ENCODE measurements around the gene NLK. TPM values are rescaled to one million over a fixed set of nuclear protein-coding genes. Genes with fewer than 3 reads are reported as not detected.
"Not testable (repeated sequence)": the region's sequence is repeated elsewhere in the genome, so short reads cannot be mapped to it uniquely, and the experiment has no call there.

NLK gene
- total RNA-seq, 4 donors from 2014 or later: 24.7 to 37.5 (median 32.4) TPM

DNA sequence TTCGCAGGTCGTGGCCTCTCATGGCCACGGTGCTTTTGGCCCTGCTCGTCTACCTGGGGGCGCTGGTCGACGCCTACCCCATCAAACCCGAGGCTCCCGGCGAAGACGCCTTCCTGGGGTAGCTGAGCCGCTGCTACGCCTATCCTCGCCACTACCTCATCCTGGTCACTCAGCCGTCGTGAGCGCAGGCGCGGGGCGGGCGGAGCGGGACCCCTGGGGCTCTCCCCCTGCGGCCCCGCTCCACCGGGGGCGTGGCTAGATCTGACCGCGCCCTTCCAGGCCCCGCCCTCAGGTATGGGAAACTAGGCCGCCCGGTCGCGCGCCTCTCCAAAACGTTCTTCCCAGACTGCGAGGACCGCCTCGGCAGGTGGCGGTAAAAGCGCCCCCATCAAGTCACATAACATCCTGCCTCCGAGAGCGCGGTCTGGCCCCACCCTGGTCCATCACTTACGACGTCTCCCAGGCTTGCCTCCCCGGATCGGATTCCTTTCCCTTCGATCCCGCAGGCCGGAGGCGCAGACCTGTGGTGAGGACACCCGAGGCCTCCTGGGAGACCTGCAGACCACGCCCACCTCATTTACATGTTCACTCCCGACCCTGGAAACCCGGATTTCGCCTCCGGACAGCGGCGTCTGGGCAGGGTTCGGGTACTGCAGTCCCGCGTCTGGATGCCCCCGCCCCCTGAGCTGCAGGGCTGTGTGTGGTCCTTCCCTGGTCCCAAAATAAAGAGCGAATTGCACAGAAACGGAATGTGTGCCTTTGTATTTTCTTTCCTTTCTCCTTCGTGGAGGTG lies 185.0 kb downstream of the NLK start:
- Histone ChIP-seq H3K4me1 (peaks cover 0 to 13% (median 11%) of the 10 kb centered on the region in 4 donors), H3K27me3 (peaks cover 0 to 46% of the 10 kb centered on the region in 2 donors), H3K4me3 (peak overlapping the region in 3 of 4 donors; percentile 14 to 42 (median 36)), H3K27ac (no peak overlapping the region), H3K9me3 (no peaks in the 10 kb centered on the region), H3K36me3 (no peaks in the 10 kb centered on the region)
- TF ChIP-seq, protein P1, sequence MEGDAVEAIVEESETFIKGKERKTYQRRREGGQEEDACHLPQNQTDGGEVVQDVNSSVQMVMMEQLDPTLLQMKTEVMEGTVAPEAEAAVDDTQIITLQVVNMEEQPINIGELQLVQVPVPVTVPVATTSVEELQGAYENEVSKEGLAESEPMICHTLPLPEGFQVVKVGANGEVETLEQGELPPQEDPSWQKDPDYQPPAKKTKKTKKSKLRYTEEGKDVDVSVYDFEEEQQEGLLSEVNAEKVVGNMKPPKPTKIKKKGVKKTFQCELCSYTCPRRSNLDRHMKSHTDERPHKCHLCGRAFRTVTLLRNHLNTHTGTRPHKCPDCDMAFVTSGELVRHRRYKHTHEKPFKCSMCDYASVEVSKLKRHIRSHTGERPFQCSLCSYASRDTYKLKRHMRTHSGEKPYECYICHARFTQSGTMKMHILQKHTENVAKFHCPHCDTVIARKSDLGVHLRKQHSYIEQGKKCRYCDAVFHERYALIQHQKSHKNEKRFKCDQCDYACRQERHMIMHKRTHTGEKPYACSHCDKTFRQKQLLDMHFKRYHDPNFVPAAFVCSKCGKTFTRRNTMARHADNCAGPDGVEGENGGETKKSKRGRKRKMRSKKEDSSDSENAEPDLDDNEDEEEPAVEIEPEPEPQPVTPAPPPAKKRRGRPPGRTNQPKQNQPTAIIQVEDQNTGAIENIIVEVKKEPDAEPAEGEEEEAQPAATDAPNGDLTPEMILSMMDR (IDR thresholded peaks at IDR 0.05): peak in 1 of 5 experiments; percentile 13
- TF ChIP-seq EP300 (IDR thresholded peaks at IDR 0.05): no peak
- DNase-seq (ENCODE audit: low spot score in 2 of 2): no peak
- 1 to 4% methylated on average over 51 to 60 of the region's 66 CpGs for WGBS, 2 donors

GRCh38 chr17:28228109-28228840 lies 185.8 kb downstream of the NLK start:
- Histone ChIP-seq H3K27ac (no peak overlapping the region), H3K4me3 (peak overlapping the region in 2 of 4 donors; percentile 36 to 42), H3K27me3 (peaks cover 0 to 53% of the 10 kb centered on the region in 2 donors), H3K9me3 (no peaks in the 10 kb centered on the region), H3K36me3 (no peaks in the 10 kb centered on the region), H3K4me1 (peaks cover 0 to 13% (median 11%) of the 10 kb centered on the region in 4 donors)
- no peak for TF ChIP-seq EP300 (IDR thresholded peaks at IDR 0.05)
- TF ChIP-seq, protein P1 (IDR thresholded peaks at IDR 0.05): no peak
- no peak for TF ChIP-seq POLR2A (IDR thresholded peaks at IDR 0.05)
- no peak for DNase-seq (ENCODE audit: low spot score in 2 of 2)
- WGBS, 2 donors: 12 to 14% methylated on average over 22 of the region's 22 CpGs

DNA sequence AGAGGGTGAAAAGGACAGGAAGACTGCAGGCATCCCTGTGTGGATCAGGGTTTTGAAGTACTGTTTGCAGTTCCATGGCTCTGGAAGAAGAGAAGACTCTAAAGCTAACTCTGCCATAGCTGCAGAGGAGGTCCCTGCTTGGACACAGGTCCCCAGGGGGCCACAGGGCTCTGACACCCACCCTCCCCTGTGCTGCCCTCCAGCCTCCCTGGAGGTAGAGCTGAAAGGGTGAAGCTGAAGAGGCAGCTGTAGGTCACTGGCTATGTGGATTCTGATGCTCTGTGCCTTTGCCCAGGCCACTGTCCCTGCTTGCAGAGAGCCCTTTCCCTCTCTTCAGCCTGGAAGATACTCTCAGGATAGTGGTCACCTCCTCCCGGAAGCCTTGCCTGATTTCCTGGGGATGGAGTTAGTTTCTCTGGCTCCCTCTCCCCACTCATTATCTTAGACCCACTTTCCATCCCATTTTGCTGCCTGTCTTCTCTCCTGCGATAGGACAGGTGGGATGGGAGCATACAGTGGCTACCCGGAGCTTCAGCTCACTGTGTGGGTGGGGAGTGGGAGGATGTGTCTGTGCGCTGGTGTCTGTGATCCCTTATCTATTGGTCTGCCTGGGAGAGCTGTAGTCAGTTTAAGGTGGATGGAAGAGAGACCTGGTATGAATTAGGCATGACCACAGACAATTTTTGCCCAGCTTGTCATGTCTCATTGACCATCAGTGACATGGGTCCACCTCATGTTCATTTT lies 186.7 kb downstream of the NLK start:
- peaks cover 0 to 13% (median 11%) of the 10 kb centered on the region in 4 donors for H3K4me1 ChIP-seq
- WGBS, 2 donors: 80 to 83% methylated on average over 4 of the region's 4 CpGs
- TF ChIP-seq EP300 (IDR thresholded peaks at IDR 0.05) (no peak), POLR2A (IDR thresholded peaks at IDR 0.05) (no peak)
- TF ChIP-seq, protein P1 (IDR thresholded peaks at IDR 0.05): no peak
- no peak overlapping the region for H3K4me3 ChIP-seq
- peaks cover 0 to 53% of the 10 kb centered on the region in 2 donors for H3K27me3 ChIP-seq
- no peaks in the 10 kb centered on the region for H3K9me3 ChIP-seq
- no peaks in the 10 kb centered on the region for H3K36me3 ChIP-seq
- no peak overlapping the region for H3K27ac ChIP-seq
- no peak for DNase-seq (ENCODE audit: low spot score in 2 of 2)

DNA sequence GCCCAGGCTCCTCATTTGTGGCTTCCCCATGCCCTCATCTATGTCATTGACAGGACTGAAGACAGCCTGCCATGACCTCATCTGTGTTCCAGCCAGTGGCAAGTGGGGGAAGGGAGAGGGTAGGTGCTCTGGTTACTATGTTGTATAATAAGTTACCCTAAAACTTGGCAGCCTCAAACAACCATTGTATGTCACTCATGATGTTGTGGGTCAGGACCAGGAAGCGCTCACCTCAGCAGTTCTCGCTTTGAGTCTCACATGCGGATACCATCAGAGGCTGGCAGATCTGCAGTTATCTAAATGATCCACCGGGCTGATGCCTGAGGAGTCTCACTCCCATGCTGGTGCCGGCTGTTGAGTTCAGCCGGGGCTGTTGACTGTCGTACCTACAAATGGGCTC lies 187.5 kb downstream of the NLK start:
- H3K4me1 ChIP-seq: peaks cover 0 to 13% (median 11%) of the 10 kb centered on the region in 4 donors
- no peak for DNase-seq (ENCODE audit: low spot score in 2 of 2)
- H3K9me3 ChIP-seq: no peaks in the 10 kb centered on the region
- no peak overlapping the region for H3K27ac ChIP-seq
- TF ChIP-seq EP300 (IDR thresholded peaks at IDR 0.05) (no peak), POLR2A (IDR thresholded peaks at IDR 0.05) (no peak)
- TF ChIP-seq, protein P1 (IDR thresholded peaks at IDR 0.05): no peak
- H3K36me3 ChIP-seq: no peaks in the 10 kb centered on the region
- no peak overlapping the region for H3K4me3 ChIP-seq
- 59 to 62% methylated on average over 7 of the region's 7 CpGs for WGBS, 2 donors
- H3K27me3 ChIP-seq: peaks cover 0 to 53% of the 10 kb centered on the region in 2 donors

GRCh38 chr17:28230607-28231006 lies 188.1 kb downstream of the NLK start:
- not testable (repeated sequence) for H3K9me3 ChIP-seq; DNase-seq (ENCODE audit: low spot score in 2 of 2); H3K27ac ChIP-seq; H3K4me3 ChIP-seq; H3K36me3 ChIP-seq
- peaks cover 0 to 13% (median 11%) of the 10 kb centered on the region in 4 donors for H3K4me1 ChIP-seq
- WGBS, 2 donors: 45 to 52% methylated on average over 6 of the region's 6 CpGs
- H3K27me3 ChIP-seq: peaks cover 0 to 53% of the 10 kb centered on the region in 2 donors

GRCh38 chr17:28231624-28232023 lies 189.1 kb downstream of the NLK start:
- H3K36me3 ChIP-seq; H3K9me3 ChIP-seq; DNase-seq (ENCODE audit: low spot score in 2 of 2); H3K4me3 ChIP-seq; H3K27ac ChIP-seq: not testable (repeated sequence)
- Histone ChIP-seq H3K27me3 (peaks cover 0 to 51% of the 10 kb centered on the region in 2 donors), H3K4me1 (peaks cover 0 to 13% (median 11%) of the 10 kb centered on the region in 4 donors)
- WGBS, 2 donors: 76 to 79% methylated on average over 5 of the region's 5 CpGs

Measured in tibial nerve (tissue), 4 donors.